K562 (cell line): ENCODE results near the gene RCSD1. TPM values are rescaled to one million over a fixed set of nuclear protein-coding genes. Genes with fewer than 3 reads are reported as not detected.

ENCODE experiments used
- ATAC-seq: fragments of 200-7000 bp; cut with Tn5 transposase; 3 replicates; pipeline ENCODE4 v1.9.1; 2020; ENCODE audit warnings: moderate library complexity
- BruUV-seq: library from RNA; stranded (reverse); fragments of 400-500 nt; replicated peaks from 2 replicates; lab custom pipeline; 2021; lab: Mats Ljungman, UMichigan
- CTCF ChIA-PET: fragments of 300-600 bp; formaldehyde crosslinking; extraction: SDS; loops from one replicate; lab custom pipeline; 2021; ENCODE audit warnings: low intra/inter-chr PET ratio; lab: Yijun Ruan, JAX
- POLR2A ChIA-PET: fragments of 300-600, 350-650 bp; sonication (Branson Sonifier 250); formaldehyde crosslinking; extraction: SDS; loops from one replicate; lab custom pipeline; 2021; ENCODE audit warnings: antibody characterized with exemption, inconsistent platforms; lab: Yijun Ruan, JAX
- DNase-seq, 4 experiments: peaks; one replicate each; pipeline versions ENCODE4 v3.0.0 to v3.0.0-alpha.2; 2011 to 2018; ENCODE audit warnings: low spot score in 3 of 4, mixed read lengths in 3 of 4; ENCODE audit errors: extremely low read depth in 1 of 4
- FAIRE-seq: peaks from 2 replicates; lab custom pipeline; 2011; peaks lifted over from hg19 to GRCh38; lab: Jason Lieb, UNC
- H2AFZ ChIP-seq: 2 replicates; pipeline ENCODE4 v1.6.0; 2011; ENCODE audit warnings: low read depth, low read length, control low read depth, inconsistent platforms
- H3K27ac ChIP-seq: fragments of 200-600 bp; 3 replicates; pipeline ENCODE4 v1.8.0; 2011; ENCODE audit warnings: low read depth, mild to moderate bottlenecking, control low read depth, inconsistent platforms, low read length, moderate library complexity, mixed read lengths; ENCODE audit errors: extremely low read depth
- H3K27me3 ChIP-seq, 2 experiments: fragments of 300-600 bp in 1 of 2; 2 replicates in 1 of 2; 3 replicates in 1 of 2; pipeline versions ENCODE4 v1.6.0 to v1.8.0; 2011; ENCODE audit warnings: inconsistent platforms in 2 of 2, low read length in 2 of 2, mild to moderate bottlenecking in 1 of 2, mixed read lengths in 1 of 2, moderate library complexity in 1 of 2; ENCODE audit not compliant: control insufficient read depth in 2 of 2, insufficient read depth in 2 of 2
- H3K36me3 ChIP-seq: fragments of 300-600 bp; 3 replicates; pipeline ENCODE4 v1.8.0; 2011; ENCODE audit warnings: mild to moderate bottlenecking, low read length, inconsistent platforms; ENCODE audit not compliant: control insufficient read depth, insufficient read depth
- H3K4me1 ChIP-seq, 2 experiments: fragments of 200-600 bp in 1 of 2; replicated peaks in 1 of 2; 2 replicates in 1 of 2; 3 replicates in 1 of 2; pipeline versions ENCODE4 v1.5.1 to v1.8.0; 2011; ENCODE audit warnings: inconsistent platforms in 2 of 2, low read length in 2 of 2, mild to moderate bottlenecking in 1 of 2, mixed read lengths in 1 of 2, moderate library complexity in 1 of 2; ENCODE audit not compliant: control insufficient read depth in 2 of 2, insufficient read depth in 2 of 2
- H3K4me2 ChIP-seq: 2 replicates; pipeline ENCODE4 v1.6.1; 2011; ENCODE audit warnings: low read length, control low read depth, inconsistent platforms, mixed read lengths; ENCODE audit not compliant: insufficient read depth
- H3K4me3 ChIP-seq: fragments of 200-600 bp; sonication (generic), shearing (Covaris generic); 2 replicates; pipeline ENCODE4 v1.5.1; 2016; ENCODE audit warnings: control low read depth, inconsistent platforms
- H3K79me2 ChIP-seq: fragments of 200-600 bp; 3 replicates; pipeline ENCODE4 v1.8.0; 2011; ENCODE audit warnings: low read length, inconsistent platforms; ENCODE audit not compliant: control insufficient read depth, insufficient read depth
- H3K9ac ChIP-seq, 2 experiments: 2 replicates each; pipeline versions ENCODE4 v1.6.0 to v1.6.1; 2011; ENCODE audit warnings: low read depth in 2 of 2, low read length in 2 of 2, control low read depth in 1 of 2, inconsistent platforms in 1 of 2, mild to moderate bottlenecking in 1 of 2, mixed read lengths in 1 of 2; ENCODE audit not compliant: insufficient read depth in 1 of 2
- H3K9me1 ChIP-seq: one replicate; pipeline ENCODE4 v1.6.0; 2011; ENCODE audit warnings: inconsistent platforms, mild to moderate bottlenecking, low read length, moderate library complexity; ENCODE audit not compliant: control insufficient read depth, insufficient read depth
- H3K9me3 ChIP-seq: replicated peaks from 2 replicates; pipeline ENCODE4 v1.5.1; 2011; ENCODE audit warnings: low read depth, low read length, inconsistent platforms; ENCODE audit not compliant: control insufficient read depth, insufficient read depth
- H4K20me1 ChIP-seq: replicated peaks from 2 replicates; pipeline ENCODE4 v1.6.1; 2011; ENCODE audit warnings: low read length, inconsistent platforms, mixed read lengths; ENCODE audit not compliant: control insufficient read depth, insufficient read depth
- GABPB2 ChIP-seq: fragments of 250-450 bp; sonication (Bioruptor Pico); conservative IDR thresholded peaks from 2 replicates; pipeline ENCODE4 v1.5.1; 2021; ENCODE audit warnings: mild to moderate bottlenecking
- NFATC3 ChIP-seq: fragments of 450-650 bp; IDR thresholded peaks from 2 replicates; pipeline ENCODE4 v1.6.1; 2017; ENCODE audit warnings: mild to moderate bottlenecking
- XRCC5 ChIP-seq: fragments of 200-400 bp; formaldehyde crosslinking; IDR thresholded peaks from 2 replicates; pipeline ENCODE4 v1.6.1; 2017; ENCODE audit warnings: low read depth, mild to moderate bottlenecking, low read length
- ZFX ChIP-seq: sonication (generic); formaldehyde crosslinking; IDR thresholded peaks from 2 replicates; pipeline ENCODE4 v1.8.0; 2022; ENCODE audit warnings: mild to moderate bottlenecking, missing genetic modification reagents, moderate library complexity
- WGBS: fragments of 100-300 bp; shearing (Covaris generic); methylation state at CpG from one replicate; pipeline ENCODE4 v1.1.6; 2016; ENCODE audit warnings: low coverage, mixed read lengths; ENCODE audit not compliant: insufficient coverage; ENCODE audit errors: missing lambda C conversion rate; 5-methylcytosine and 5-hydroxymethylcytosine counted together
- in situ Hi-C: fragments of 300-500 bp; cut with MboI; formaldehyde crosslinking; loops from 4 replicates; pipeline ENCODE4 v1.15.0; 2018; ENCODE audit warnings: inconsistent platforms, mixed read lengths
- intact Hi-C: fragments of 100-400 bp; cut with micrococcal nuclease; formaldehyde crosslinking; loops from 2 replicates; pipeline ENCODE4 v1.14.2; 2022
- polyA plus RNA-seq, 8 experiments: library from polyadenylated mRNA; depleted of rRNA in 4 of 8; stranded (reverse) in 5 of 8; unstranded in 3 of 8; fragments of >200 nt; fragmentation: Nextera tagmentation in 2 of 8; fragmentation: Illumina TruSeq in 1 of 8; extraction: Ambion mirVana in 2 of 8; extraction: Trizol in 1 of 8; gene quantifications; 2 replicates each; pipeline versions ENCODE4 v1.2.1 to v1.2.3, GENCODE V29; 2011 to 2014; ENCODE audit warnings: inconsistent platforms in 1 of 8, missing spikeins in 1 of 8
- total RNA-seq, 7 experiments: library from RNA; depleted of rRNA in 6 of 7; stranded (reverse); fragments of >200 nt in 6 of 7; fragmentation: Illumina TruSeq in 2 of 7; extraction: Trizol in 2 of 7; gene quantifications; 2 replicates each; pipeline versions ENCODE4 v1.2.1 to v1.2.3, GENCODE V29; 2011 to 2021; ENCODE audit warnings: low replicate concordance in 1 of 7
- TF ChIP-seq, protein P1 (sequence below): fragments of 450-650 bp; IDR thresholded peaks from 2 replicates; pipeline ENCODE4 v1.6.1; 2016; ENCODE audit warnings: borderline replicate concordance

The RCSD1 gene
- total and polyA plus RNA-seq, 9 of the 15 experiments (the other 6 are each of a cell fraction or from before 2014, with no cell fraction given) = 7.8 to 69.8 (median 45.3) TPM

DNA sequence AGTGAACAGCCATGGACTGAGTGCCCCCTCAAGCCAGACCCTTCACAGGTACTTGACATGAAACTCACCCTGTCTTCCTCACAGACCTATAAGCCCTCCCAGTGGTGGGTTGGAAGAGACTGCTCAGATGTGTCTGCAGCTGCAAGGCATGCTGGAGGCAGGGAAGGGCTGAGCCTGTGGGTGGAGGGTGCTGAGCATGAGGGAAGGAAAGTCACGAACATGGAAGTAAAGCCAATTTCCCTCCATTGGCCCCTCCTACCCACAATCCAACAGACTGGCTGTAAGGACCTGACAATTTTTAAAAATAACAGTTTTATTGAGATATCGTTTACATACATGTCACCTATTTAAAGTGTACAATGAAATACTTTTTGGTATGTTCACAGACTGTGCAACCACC is 44.1 kb downstream of the RCSD1 start:
- in situ Hi-C loops = no loop called here
- Histone ChIP-seq H3K9me3 (no peaks in the 10 kb centered on the region), H3K9ac (no peak overlapping the region), H3K36me3 (peaks cover 20% of the 10 kb centered on the region), H3K27me3 (no peaks in the 10 kb centered on the region), H3K4me1 (peaks cover 19 to 39% of the 10 kb centered on the region in 2 experiments; a peak in 4 of 5 replicates), H3K4me3 (no peak overlapping the region), H3K79me2 (no peaks in the 10 kb centered on the region), H4K20me1 (0 out of 2 replicates have a peak, but pooled peaks cover 3% of the 10 kb centered on the region), H3K9me1 (peaks cover 3% of the 10 kb centered on the region), H3K4me2 (no peak overlapping the region)
- no peak for FAIRE-seq
- ATAC-seq = no peak
- no TSS peak for BruUV-seq
- 54% methylated on average over 2 of the region's 2 CpGs for WGBS
- POLR2A ChIA-PET = interaction anchor here (0.6 to 0.9 kb wide), 3 partner anchors 14 to 891 kb away, joined by 3 read pairs; no protein-coding TSS in a partner anchor
- DNase-seq = no peak
- no peak for TF ChIP-seq XRCC5
- TF ChIP-seq GABPB2 (CRISPR knock-in tag) = no peak
- no peak for TF ChIP-seq ZFX (CRISPR knock-in tag)
- no peak for TF ChIP-seq NFATC3
- TF ChIP-seq, protein P1, sequence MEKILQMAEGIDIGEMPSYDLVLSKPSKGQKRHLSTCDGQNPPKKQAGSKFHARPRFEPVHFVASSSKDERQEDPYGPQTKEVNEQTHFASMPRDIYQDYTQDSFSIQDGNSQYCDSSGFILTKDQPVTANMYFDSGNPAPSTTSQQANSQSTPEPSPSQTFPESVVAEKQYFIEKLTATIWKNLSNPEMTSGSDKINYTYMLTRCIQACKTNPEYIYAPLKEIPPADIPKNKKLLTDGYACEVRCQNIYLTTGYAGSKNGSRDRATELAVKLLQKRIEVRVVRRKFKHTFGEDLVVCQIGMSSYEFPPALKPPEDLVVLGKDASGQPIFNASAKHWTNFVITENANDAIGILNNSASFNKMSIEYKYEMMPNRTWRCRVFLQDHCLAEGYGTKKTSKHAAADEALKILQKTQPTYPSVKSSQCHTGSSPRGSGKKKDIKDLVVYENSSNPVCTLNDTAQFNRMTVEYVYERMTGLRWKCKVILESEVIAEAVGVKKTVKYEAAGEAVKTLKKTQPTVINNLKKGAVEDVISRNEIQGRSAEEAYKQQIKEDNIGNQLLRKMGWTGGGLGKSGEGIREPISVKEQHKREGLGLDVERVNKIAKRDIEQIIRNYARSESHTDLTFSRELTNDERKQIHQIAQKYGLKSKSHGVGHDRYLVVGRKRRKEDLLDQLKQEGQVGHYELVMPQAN = no peak
- TF ChIP-seq, all 486 proteins: peak for 0
- CTCF ChIA-PET = no interaction called here
- Histone ChIP-seq H3K27ac (no peak overlapping the region), H2AFZ (no peak overlapping the region)
- intact Hi-C loops = no loop called here
